WTC11 (cell line): ENCODE results near the gene COL4A6. TPM values are rescaled to one million over a fixed set of nuclear protein-coding genes. Genes with fewer than 3 reads are reported as not detected.

Source experiments
- ATAC-seq: fragments of 200-7000 bp; cut with Tn5 transposase; 2 replicates; pipeline ENCODE4 v1.10.0; 2021; ENCODE audit warnings: mild to moderate bottlenecking, moderate library complexity
- CTCF ChIA-PET: fragments of 300-600 bp; sonication (Branson Sonifier 250); formaldehyde crosslinking; loops from one replicate; lab custom pipeline; 2021; ENCODE audit warnings: antibody characterized with exemption; lab: Charles Lee
- POLR2A ChIA-PET: fragments of 350-600 bp; sonication (Branson Sonifier 250); formaldehyde crosslinking; loops from one replicate; lab custom pipeline; 2021; ENCODE audit warnings: antibody characterized with exemption; lab: Charles Lee
- DNase-seq: peaks from one replicate; pipeline ENCODE4 v3.0.0; 2021; ENCODE audit warnings: low spot score
- H3K27ac Mint-ChIP-seq: 2 replicates; pipeline ENCODE4 v1.8.0; 2021; ENCODE audit warnings: mixed read lengths
- H3K27me3 Mint-ChIP-seq: 2 replicates; pipeline ENCODE4 v1.8.0; 2021; ENCODE audit warnings: low read depth, mild to moderate bottlenecking, moderate library complexity, mixed read lengths
- H3K36me3 Mint-ChIP-seq: 2 replicates; pipeline ENCODE4 v1.8.0; 2021; ENCODE audit warnings: mixed read lengths
- H3K4me1 Mint-ChIP-seq: 2 replicates; pipeline ENCODE4 v1.8.0; 2022; ENCODE audit warnings: mixed read lengths
- H3K4me3 Mint-ChIP-seq: 2 replicates; pipeline ENCODE4 v1.8.0; 2021; ENCODE audit warnings: mild to moderate bottlenecking, moderate library complexity, mixed read lengths
- H3K9me3 Mint-ChIP-seq: 2 replicates; pipeline ENCODE4 v1.8.0; 2021; ENCODE audit warnings: mixed read lengths
- CBFB ChIP-seq: sonication (generic); formaldehyde crosslinking; IDR thresholded peaks from 2 replicates; pipeline ENCODE4 v1.8.1; 2022; ENCODE audit warnings: mild to moderate bottlenecking, low read depth, missing genetic modification reagents
- CDX4 ChIP-seq: fragments of 250-450 bp; sonication (Bioruptor Pico); IDR thresholded peaks from 2 replicates; pipeline ENCODE4 v1.9.0; 2021; ENCODE audit warnings: moderate library complexity, mild to moderate bottlenecking, inconsistent platforms, borderline replicate concordance
- CTCF ChIP-seq: fragments of 200-600 bp; IDR thresholded peaks from 2 replicates; pipeline ENCODE4 v1.8.0; 2022; ENCODE audit warnings: antibody characterized with exemption
- ERG ChIP-seq: fragments of 250-450 bp; sonication (Bioruptor Pico); IDR thresholded peaks from 2 replicates; pipeline ENCODE4 v1.8.0; 2021; ENCODE audit warnings: mild to moderate bottlenecking
- FOXJ3 ChIP-seq: sonication (generic); formaldehyde crosslinking; IDR thresholded peaks from 2 replicates; pipeline ENCODE4 v1.9.0; 2021; ENCODE audit warnings: missing genetic modification reagents, mild to moderate bottlenecking, borderline replicate concordance
- HMGXB4 ChIP-seq: sonication (generic); formaldehyde crosslinking; IDR thresholded peaks from 2 replicates; pipeline ENCODE4 v1.8.1; 2023; ENCODE audit warnings: mild to moderate bottlenecking, moderate library complexity, missing genetic modification reagents
- NR3C1 ChIP-seq: sonication (generic); formaldehyde crosslinking; conservative IDR thresholded peaks from 2 replicates; pipeline ENCODE4 v1.8.1; 2023; ENCODE audit warnings: low read depth, mild to moderate bottlenecking, missing genetic modification reagents
- PREB ChIP-seq: sonication (generic); formaldehyde crosslinking; IDR thresholded peaks from 2 replicates; pipeline ENCODE4 v1.8.1; 2022; ENCODE audit warnings: mild to moderate bottlenecking, missing genetic modification reagents, moderate library complexity, borderline replicate concordance
- SP1 ChIP-seq: sonication (generic); formaldehyde crosslinking; conservative IDR thresholded peaks from 2 replicates; pipeline ENCODE4 v1.8.1; 2022; ENCODE audit warnings: missing genetic modification reagents
- TP53 ChIP-seq: sonication (generic); formaldehyde crosslinking; IDR thresholded peaks from 2 replicates; pipeline ENCODE4 v1.8.1; 2023; ENCODE audit warnings: mild to moderate bottlenecking, missing genetic modification reagents
- ZMAT4 ChIP-seq: fragments of 250-450 bp; sonication (Bioruptor Pico); IDR thresholded peaks from 2 replicates; pipeline ENCODE4 v1.9.0; 2021; ENCODE audit warnings: mild to moderate bottlenecking
- ZNF138 ChIP-seq: sonication (generic); formaldehyde crosslinking; conservative IDR thresholded peaks from 2 replicates; pipeline ENCODE4 v1.8.1; 2022; ENCODE audit warnings: mild to moderate bottlenecking, moderate library complexity, missing genetic modification reagents
- ZNF263 ChIP-seq: sonication (generic); formaldehyde crosslinking; IDR thresholded peaks from 2 replicates; pipeline ENCODE4 v1.8.1; 2022; ENCODE audit warnings: low read depth, mild to moderate bottlenecking, moderate library complexity, missing genetic modification reagents
- total RNA-seq: library from RNA; stranded (reverse); gene quantifications from 3 replicates; pipeline ENCODE4 v1.2.3, GENCODE V29; 2021
- TF ChIP-seq, protein P1 (sequence below): sonication (generic); formaldehyde crosslinking; IDR thresholded peaks from 2 replicates; pipeline ENCODE4 v1.8.1; 2022; ENCODE audit warnings: low read depth, mild to moderate bottlenecking, moderate library complexity, missing genetic modification reagents, borderline replicate concordance
- TF ChIP-seq, protein P2 (sequence below): sonication (generic); formaldehyde crosslinking; IDR thresholded peaks from 2 replicates; pipeline ENCODE4 v1.8.0; 2022; ENCODE audit warnings: missing genetic modification reagents
- TF ChIP-seq, protein P3 (sequence below): sonication (generic); formaldehyde crosslinking; IDR thresholded peaks from 2 replicates; pipeline ENCODE4 v1.8.1; 2023; ENCODE audit warnings: mild to moderate bottlenecking, missing genetic modification reagents, moderate library complexity

The COL4A6 gene
- total RNA-seq, 1 experiment from 2014 or later: 15.2 TPM

DNA sequence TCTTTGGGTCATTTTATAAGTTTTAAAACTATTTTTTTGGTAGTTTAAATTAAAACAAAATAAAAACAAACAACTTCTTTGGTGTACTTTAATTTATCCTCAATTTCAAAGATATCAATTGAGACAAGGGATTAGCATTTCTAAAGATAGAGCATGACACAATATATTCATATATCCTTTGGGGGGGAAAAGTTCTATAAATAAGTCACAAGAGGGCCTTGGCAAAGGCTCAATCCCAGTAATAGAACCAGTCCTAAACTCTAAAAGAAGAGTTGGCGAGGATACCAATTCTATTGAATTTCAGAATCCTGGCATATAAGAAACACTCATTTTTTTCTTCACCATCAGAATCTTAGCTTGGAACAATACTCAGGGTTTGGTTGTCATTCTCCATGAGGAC lies 89.7 kb downstream of the COL4A6 start (continued):
- TF ChIP-seq, protein P1, sequence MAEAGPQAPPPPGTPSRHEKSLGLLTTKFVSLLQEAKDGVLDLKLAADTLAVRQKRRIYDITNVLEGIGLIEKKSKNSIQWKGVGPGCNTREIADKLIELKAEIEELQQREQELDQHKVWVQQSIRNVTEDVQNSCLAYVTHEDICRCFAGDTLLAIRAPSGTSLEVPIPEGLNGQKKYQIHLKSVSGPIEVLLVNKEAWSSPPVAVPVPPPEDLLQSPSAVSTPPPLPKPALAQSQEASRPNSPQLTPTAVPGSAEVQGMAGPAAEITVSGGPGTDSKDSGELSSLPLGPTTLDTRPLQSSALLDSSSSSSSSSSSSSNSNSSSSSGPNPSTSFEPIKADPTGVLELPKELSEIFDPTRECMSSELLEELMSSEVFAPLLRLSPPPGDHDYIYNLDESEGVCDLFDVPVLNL (CRISPR knock-in tag): no peak
- no peak for TF ChIP-seq CDX4 (CRISPR knock-in tag)
- no peak for TF ChIP-seq SP1 (CRISPR knock-in tag)
- no peak for TF ChIP-seq CBFB
- TF ChIP-seq, protein P2, sequence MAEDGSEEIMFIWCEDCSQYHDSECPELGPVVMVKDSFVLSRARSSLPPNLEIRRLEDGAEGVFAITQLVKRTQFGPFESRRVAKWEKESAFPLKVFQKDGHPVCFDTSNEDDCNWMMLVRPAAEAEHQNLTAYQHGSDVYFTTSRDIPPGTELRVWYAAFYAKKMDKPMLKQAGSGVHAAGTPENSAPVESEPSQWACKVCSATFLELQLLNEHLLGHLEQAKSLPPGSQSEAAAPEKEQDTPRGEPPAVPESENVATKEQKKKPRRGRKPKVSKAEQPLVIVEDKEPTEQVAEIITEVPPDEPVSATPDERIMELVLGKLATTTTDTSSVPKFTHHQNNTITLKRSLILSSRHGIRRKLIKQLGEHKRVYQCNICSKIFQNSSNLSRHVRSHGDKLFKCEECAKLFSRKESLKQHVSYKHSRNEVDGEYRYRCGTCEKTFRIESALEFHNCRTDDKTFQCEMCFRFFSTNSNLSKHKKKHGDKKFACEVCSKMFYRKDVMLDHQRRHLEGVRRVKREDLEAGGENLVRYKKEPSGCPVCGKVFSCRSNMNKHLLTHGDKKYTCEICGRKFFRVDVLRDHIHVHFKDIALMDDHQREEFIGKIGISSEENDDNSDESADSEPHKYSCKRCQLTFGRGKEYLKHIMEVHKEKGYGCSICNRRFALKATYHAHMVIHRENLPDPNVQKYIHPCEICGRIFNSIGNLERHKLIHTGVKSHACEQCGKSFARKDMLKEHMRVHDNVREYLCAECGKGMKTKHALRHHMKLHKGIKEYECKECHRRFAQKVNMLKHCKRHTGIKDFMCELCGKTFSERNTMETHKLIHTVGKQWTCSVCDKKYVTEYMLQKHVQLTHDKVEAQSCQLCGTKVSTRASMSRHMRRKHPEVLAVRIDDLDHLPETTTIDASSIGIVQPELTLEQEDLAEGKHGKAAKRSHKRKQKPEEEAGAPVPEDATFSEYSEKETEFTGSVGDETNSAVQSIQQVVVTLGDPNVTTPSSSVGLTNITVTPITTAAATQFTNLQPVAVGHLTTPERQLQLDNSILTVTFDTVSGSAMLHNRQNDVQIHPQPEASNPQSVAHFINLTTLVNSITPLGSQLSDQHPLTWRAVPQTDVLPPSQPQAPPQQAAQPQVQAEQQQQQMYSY (CRISPR knock-in tag): no peak

DNA sequence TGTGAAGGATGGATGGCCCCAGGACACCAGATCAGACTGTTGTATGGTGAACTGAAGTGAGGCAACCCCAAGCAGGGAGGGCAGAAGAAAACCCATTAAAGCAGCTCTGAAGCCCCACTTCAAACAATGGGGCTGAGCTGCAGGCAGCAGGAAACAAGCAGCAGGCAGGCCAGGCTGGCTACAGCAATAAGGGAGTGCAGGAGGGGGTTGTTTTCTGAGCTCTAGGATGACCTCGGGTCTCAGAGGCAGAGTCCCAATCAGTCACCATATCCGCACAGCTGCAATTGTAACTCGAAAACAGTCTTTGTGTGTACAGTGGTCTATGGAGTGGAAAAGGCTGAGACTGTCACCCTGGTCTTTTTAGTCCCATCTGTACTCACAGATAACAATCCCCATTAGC lies 90.4 kb downstream of the COL4A6 start:
- DNase-seq: peak; percentile 23
- ChIA-PET CTCF (interaction anchor here (1.4 kb wide), 1 partner anchor 43 kb away, joined by 7 read pairs; no protein-coding TSS in a partner anchor), POLR2A (no interaction called here)
- Mint-ChIP-seq H3K9me3 (no peaks in the 10 kb centered on the region), H3K36me3 (no peaks in the 10 kb centered on the region), H3K27ac (peak overlapping the region; percentile 80), H3K27me3 (no peaks in the 10 kb centered on the region), H3K4me3 (no peak overlapping the region), H3K4me1 (peaks cover 67% of the 10 kb centered on the region)
- peak; percentile 96 for ATAC-seq
- no peak for TF ChIP-seq ZMAT4
- TF ChIP-seq CTCF: no peak
- TF ChIP-seq NR3C1: no peak
- TF ChIP-seq, protein P3, sequence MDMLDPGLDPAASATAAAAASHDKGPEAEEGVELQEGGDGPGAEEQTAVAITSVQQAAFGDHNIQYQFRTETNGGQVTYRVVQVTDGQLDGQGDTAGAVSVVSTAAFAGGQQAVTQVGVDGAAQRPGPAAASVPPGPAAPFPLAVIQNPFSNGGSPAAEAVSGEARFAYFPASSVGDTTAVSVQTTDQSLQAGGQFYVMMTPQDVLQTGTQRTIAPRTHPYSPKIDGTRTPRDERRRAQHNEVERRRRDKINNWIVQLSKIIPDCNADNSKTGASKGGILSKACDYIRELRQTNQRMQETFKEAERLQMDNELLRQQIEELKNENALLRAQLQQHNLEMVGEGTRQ (CRISPR knock-in tag): no peak
- TF ChIP-seq ERG (CRISPR knock-in tag): no peak
- TF ChIP-seq PREB (CRISPR knock-in tag): no peak
- TF ChIP-seq HMGXB4 (CRISPR knock-in tag): no peak
- TF ChIP-seq ZNF263 (CRISPR knock-in tag): no peak
- no peak for TF ChIP-seq TP53 (CRISPR knock-in tag)
- no peak for TF ChIP-seq CDX4 (CRISPR knock-in tag)
- no peak for TF ChIP-seq ZNF138 (CRISPR knock-in tag)
- no peak for TF ChIP-seq FOXJ3 (CRISPR knock-in tag)
- TF ChIP-seq, all 79 proteins: peak for 0
